K562 (cell line): ENCODE data around the gene NPAS2. TPM values are rescaled to one million over a fixed set of nuclear protein-coding genes. Genes with fewer than 3 reads are reported as not detected.
A peak's percentile ranks its signal among the peaks of the same experiment; 100 is the strongest.

Source experiments
- EP300 ChIP-seq: IDR thresholded peaks from 2 replicates; pipeline ENCODE4 v1.6.1; 2012; ENCODE audit warnings: low read length, improper control_type of control experiment
- KLF6 ChIP-seq: fragments of 250-450 bp; sonication (Bioruptor Pico); IDR thresholded peaks from 2 replicates; pipeline ENCODE4 v1.4.0; 2020; ENCODE audit warnings: mild to moderate bottlenecking, moderate library complexity, borderline replicate concordance
- MCM2 ChIP-seq: fragments of 450-650 bp; IDR thresholded peaks from 2 replicates; pipeline ENCODE4 v1.6.1; 2017; ENCODE audit warnings: low read depth, mild to moderate bottlenecking
- MTF1 ChIP-seq: fragments of 250-450 bp; sonication (Bioruptor Pico); IDR thresholded peaks from 2 replicates; pipeline ENCODE4 v1.9.0; 2021; ENCODE audit warnings: moderate library complexity, mild to moderate bottlenecking, inconsistent platforms, borderline replicate concordance
- SRF ChIP-seq, 2 experiments: fragments of 250-450, 450-650 bp in 1 of 2; sonication (Bioruptor Pico) in 1 of 2; sonication (generic) in 1 of 2; formaldehyde crosslinking; IDR thresholded peaks; 2 replicates each; pipeline versions ENCODE4 v1.5.0 to v1.5.1; 2020 to 2022; ENCODE audit warnings: mild to moderate bottlenecking in 1 of 2, missing genetic modification reagents in 1 of 2
- TCF3 ChIP-seq: sonication (generic); formaldehyde crosslinking; IDR thresholded peaks from 2 replicates; pipeline ENCODE4 v1.4.0; 2020; ENCODE audit warnings: mild to moderate bottlenecking, missing genetic modification reagents
- TCFL5 ChIP-seq: fragments of 250-450 bp; sonication (Bioruptor Pico); conservative IDR thresholded peaks from 2 replicates; pipeline ENCODE4 v1.6.1; 2021; ENCODE audit warnings: mild to moderate bottlenecking, moderate library complexity, matching md5 sums
- XRCC3 ChIP-seq: fragments of 450-650 bp; IDR thresholded peaks from 2 replicates; pipeline ENCODE4 v1.6.1; 2017; ENCODE audit warnings: mild to moderate bottlenecking, moderate library complexity
- ZNF184 ChIP-seq: sonication (generic); formaldehyde crosslinking; IDR thresholded peaks from 2 replicates; pipeline ENCODE4 v1.5.0; 2020; ENCODE audit warnings: missing genetic modification reagents
- polyA plus RNA-seq, 8 experiments: library from polyadenylated mRNA; depleted of rRNA in 4 of 8; stranded (reverse) in 5 of 8; unstranded in 3 of 8; fragments of >200 nt; fragmentation: Nextera tagmentation in 2 of 8; fragmentation: Illumina TruSeq in 1 of 8; extraction: Ambion mirVana in 2 of 8; extraction: Trizol in 1 of 8; gene quantifications; 2 replicates each; pipeline versions ENCODE4 v1.2.1 to v1.2.3, GENCODE V29; 2011 to 2014; ENCODE audit warnings: inconsistent platforms in 1 of 8, missing spikeins in 1 of 8
- total RNA-seq, 7 experiments: library from RNA; depleted of rRNA in 6 of 7; stranded (reverse); fragments of >200 nt in 6 of 7; fragmentation: Illumina TruSeq in 2 of 7; extraction: Trizol in 2 of 7; gene quantifications; 2 replicates each; pipeline versions ENCODE4 v1.2.1 to v1.2.3, GENCODE V29; 2011 to 2021; ENCODE audit warnings: low replicate concordance in 1 of 7
- TF ChIP-seq, protein P1 (sequence below): fragments of 450-650 bp; IDR thresholded peaks from 2 replicates; pipeline ENCODE4 v1.6.1; 2014; ENCODE audit warnings: low read depth, mild to moderate bottlenecking, moderate library complexity, borderline replicate concordance
- TF ChIP-seq, protein P2 (sequence below): fragments of 450-650 bp; formaldehyde crosslinking; IDR thresholded peaks from 2 replicates; pipeline ENCODE4 v1.4.0; 2020; ENCODE audit warnings: mild to moderate bottlenecking, moderate library complexity
- TF ChIP-seq, protein P3 (sequence below): sonication (generic); formaldehyde crosslinking; IDR thresholded peaks from 2 replicates; pipeline ENCODE4 v1.8.0; 2022; ENCODE audit warnings: mild to moderate bottlenecking, missing genetic modification reagents, borderline replicate concordance

NPAS2 gene
- total and polyA plus RNA-seq, 9 of the 15 experiments (the other 6 are each of a cell fraction or from before 2014, with no cell fraction given) = 0.06 to 0.29 (median 0.07) TPM; not detected in 5

DNA sequence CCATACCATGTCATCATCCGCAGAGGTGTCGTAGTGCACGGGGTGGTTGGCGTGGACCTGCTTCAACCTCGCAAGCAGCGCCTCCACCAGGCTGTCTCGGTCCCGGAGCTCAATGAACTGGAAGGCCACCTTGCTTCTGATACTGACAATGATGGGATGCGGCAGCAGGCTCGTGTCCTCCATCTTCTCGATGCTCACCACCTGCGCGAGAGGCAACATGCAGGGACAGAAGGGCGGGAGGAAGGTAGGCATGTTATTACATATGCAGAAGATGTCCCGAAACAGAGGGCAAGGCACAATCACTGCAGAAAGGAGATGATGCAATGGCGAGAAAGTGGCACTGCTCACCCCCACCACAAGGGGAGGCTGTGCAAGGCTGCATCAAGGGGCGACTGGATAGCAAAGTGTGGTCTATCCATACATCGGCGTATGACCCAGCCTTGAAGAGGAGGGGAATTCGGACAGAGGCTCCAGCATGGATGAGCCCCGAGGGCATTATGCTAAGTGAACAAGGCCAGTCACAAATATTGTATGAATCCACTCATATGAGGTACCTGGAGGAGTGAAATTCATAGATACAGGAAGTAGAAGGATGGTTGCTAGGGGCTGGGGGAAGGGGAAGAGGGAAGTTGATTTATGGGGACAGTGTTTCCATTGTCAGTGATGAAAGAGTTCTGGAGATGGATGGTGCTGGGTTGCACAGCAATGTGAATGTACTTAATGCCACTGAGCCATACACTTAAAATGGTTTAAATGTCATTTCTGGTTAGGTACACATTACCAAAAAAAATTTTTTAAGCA lies 218.7 kb downstream of the NPAS2 start (continued):
- TF ChIP-seq, protein P1, sequence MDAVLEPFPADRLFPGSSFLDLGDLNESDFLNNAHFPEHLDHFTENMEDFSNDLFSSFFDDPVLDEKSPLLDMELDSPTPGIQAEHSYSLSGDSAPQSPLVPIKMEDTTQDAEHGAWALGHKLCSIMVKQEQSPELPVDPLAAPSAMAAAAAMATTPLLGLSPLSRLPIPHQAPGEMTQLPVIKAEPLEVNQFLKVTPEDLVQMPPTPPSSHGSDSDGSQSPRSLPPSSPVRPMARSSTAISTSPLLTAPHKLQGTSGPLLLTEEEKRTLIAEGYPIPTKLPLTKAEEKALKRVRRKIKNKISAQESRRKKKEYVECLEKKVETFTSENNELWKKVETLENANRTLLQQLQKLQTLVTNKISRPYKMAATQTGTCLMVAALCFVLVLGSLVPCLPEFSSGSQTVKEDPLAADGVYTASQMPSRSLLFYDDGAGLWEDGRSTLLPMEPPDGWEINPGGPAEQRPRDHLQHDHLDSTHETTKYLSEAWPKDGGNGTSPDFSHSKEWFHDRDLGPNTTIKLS = 0 out of 2 replicates have a peak, but pooled peaks have one; percentile 17
- TF ChIP-seq TCFL5 (CRISPR knock-in tag) = no peak
- no peak for TF ChIP-seq ZNF184 (CRISPR knock-in tag)
- TF ChIP-seq, protein P2, sequence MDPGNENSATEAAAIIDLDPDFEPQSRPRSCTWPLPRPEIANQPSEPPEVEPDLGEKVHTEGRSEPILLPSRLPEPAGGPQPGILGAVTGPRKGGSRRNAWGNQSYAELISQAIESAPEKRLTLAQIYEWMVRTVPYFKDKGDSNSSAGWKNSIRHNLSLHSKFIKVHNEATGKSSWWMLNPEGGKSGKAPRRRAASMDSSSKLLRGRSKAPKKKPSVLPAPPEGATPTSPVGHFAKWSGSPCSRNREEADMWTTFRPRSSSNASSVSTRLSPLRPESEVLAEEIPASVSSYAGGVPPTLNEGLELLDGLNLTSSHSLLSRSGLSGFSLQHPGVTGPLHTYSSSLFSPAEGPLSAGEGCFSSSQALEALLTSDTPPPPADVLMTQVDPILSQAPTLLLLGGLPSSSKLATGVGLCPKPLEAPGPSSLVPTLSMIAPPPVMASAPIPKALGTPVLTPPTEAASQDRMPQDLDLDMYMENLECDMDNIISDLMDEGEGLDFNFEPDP (CRISPR knock-in tag) = no peak
- peak; percentile 74 for TF ChIP-seq EP300
- TF ChIP-seq MCM2 = no peak
- TF ChIP-seq KLF6 (CRISPR knock-in tag) = no peak; the same call in 1 of the 2 replicates
- no peak for TF ChIP-seq MTF1 (CRISPR knock-in tag)
- TF ChIP-seq, protein P3, sequence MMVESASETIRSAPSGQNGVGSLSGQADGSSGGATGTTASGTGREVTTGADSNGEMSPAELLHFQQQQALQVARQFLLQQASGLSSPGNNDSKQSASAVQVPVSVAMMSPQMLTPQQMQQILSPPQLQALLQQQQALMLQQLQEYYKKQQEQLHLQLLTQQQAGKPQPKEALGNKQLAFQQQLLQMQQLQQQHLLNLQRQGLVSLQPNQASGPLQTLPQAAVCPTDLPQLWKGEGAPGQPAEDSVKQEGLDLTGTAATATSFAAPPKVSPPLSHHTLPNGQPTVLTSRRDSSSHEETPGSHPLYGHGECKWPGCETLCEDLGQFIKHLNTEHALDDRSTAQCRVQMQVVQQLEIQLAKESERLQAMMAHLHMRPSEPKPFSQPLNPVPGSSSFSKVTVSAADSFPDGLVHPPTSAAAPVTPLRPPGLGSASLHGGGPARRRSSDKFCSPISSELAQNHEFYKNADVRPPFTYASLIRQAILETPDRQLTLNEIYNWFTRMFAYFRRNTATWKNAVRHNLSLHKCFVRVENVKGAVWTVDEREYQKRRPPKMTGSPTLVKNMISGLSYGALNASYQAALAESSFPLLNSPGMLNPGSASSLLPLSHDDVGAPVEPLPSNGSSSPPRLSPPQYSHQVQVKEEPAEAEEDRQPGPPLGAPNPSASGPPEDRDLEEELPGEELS (CRISPR knock-in tag) = no peak
- no peak for TF ChIP-seq SRF (CRISPR knock-in tag; IDR thresholded peaks at IDR 0.05)
- no peak for TF ChIP-seq XRCC3
- no peak for TF ChIP-seq TCF3
